HG03066 (cell line): Measurements from ENCODE around the gene PLAGL1.

ENCODE experiments used
- ATAC-seq: cut with Tn5 transposase; IDR thresholded peaks from one replicate; pipeline ENCODE4 v1.9.1; 2021; ENCODE audit warnings: low read depth; ENCODE audit not compliant: unreplicated experiment

Gene PLAGL1

DNA sequence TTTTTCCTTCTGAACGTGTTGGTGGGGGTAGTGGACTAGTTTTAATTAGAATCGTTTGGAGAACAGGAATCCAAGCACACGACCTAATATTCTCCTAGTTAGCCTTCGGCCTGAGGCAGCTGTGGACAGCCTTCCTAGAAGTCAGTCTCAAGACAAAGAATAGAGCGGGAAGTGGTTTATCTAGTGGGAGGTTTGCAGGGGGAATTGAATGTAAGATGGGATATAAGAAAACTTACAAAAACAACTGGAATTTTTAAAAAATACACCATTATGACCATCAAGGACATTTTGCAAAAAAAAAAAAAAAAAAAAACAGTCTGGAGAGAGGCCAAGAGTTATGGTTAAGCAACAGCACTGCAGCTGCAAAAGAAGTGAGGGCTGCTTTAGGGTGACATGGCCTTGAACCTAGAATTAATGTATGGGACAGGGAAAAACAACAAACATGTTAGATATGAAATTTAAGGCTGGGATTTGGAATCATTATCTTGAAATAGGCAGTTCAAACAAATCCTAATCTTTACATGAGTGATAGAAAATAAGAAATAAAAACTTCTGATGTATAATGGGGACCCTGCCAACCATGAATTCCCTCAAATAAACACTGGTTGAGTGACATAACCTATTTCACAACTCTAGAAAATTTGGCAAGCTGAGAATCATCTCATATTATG is 40.2 kb downstream of the PLAGL1 start:
- ATAC-seq: no peak

DNA sequence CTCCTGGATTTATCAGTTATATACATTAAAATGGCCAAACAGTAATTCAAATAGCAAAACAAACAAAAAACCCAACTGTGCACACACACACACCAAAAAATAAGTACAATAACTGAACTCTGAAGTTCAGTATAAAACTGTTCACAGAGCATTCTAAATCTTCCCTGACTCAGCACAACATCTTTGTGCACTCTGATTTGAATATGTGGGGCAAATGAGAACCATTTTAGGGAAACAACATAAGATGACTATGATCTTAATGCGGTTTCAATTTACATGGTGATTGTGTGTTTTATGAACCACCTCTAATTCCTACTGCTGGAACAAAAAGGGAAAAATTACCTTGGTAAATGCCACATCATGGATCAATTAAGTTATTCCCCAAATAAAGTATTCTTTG is 41.7 kb downstream of the PLAGL1 start:
- no peak for ATAC-seq

DNA sequence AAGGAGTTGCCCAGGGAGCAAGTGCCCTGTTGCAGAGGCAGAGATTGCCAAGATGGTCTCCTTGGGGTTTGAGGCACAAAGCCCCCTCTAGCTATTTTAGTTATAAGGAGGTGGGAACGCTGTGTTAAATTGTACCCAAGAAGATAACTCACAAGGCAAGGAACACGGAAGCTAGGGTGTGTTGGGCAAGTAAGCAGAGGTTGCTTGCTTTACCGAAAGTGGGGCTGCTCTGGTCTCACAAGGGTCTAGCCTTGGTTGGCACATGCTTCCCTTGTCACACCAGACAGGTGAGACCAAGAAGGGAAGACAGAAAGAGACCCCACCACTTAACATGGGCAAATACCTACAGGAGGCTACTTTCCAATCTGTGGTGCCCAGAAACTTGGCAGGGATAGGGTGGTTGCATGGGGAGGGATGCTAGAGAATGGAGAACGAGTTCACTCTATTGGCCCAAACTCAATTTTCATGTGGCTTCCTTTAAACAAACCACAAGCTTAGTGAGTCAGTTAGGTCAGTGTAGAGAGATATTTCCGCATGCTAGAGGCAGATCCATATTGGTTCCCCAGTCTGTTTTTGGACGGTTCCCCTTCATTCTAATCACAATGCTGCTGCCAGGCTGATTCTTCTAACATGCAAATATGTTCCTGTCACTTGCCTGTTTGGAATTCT is 42.4 kb downstream of the PLAGL1 start:
- ATAC-seq: no peak

DNA sequence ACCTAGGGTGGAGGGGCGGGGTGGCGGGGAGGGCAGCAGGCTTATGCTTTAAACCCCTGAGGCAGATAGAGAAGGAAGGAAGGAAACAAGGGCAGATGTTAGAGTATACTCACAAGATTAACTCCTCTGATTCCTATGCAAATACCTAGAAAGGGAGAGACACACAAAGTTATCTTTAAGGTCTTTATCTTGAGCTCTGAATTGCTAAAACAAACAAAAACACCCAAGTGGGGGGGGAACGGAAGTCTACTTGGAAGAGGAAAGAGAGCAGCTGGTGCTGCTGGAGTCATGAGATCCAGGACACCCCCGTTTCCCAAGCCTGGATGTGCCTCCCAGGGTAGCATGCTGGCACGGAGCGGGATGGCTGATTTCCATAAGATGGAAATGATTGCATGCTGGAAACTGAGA is 43.4 kb downstream of the PLAGL1 start:
- no peak for ATAC-seq

DNA sequence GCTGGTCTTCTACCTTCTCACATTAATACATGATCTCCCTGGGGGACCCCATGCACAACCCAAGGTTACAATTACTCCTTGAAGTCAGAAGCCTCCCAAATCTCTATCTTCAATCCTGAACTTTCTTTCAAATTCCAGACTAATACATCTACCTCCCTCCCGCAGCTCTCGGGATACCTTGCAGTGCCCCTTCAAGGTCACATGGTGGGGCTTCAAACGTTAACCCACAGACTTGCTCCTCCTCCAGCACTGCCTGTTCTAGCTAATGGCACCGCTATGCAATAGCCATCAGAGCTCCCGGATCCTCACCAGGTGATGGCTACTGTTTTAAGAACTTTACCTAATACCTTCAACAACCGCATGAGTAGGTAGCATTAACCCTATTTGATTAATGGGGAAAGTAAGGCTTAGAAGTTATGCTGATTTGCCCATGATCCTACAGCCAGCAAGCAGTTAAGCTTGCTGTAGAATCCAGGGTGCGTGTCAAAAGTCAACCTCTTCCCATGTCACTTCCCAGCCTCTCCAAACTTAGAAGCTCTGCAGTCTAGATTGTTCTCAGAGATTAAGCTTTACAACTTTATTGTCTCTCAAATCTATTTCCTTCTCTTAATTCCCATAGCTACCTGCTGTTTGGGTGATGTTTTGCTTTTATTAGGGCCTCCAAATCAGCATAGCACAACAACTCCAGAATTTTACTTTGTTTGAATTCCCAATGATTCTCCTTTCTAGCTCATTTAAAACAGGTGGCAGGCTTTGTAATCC is 44.7 kb downstream of the PLAGL1 start:
- no peak for ATAC-seq

- ATAC-seq: no peak
These were observed 45.9 kb downstream of the PLAGL1 start for GRCh38 chr6:143961886-143962878.

DNA sequence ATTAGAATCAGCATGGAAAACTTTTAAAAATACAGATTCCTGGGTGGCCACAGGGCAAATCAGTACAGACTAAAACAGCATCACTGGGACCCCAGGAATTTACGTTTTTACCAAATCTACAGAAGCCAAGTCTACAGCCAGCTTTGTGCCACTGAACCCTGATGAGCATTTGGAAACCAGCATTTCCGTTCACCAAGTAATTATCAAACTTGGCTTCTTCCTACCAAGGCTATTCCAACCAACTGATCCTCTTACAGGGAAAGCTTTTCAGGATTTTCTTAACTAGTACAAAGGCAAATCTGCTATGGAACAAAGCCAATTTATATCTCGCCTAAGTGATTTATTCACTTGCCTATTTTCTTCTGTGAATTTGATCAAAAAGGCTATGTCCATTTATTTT is 47.0 kb downstream of the PLAGL1 start:
- no peak for ATAC-seq

- no peak for ATAC-seq
These were observed 48.1 kb downstream of the PLAGL1 start for GRCh38 chr6:143959927-143960326.

- no peak for ATAC-seq
These were observed 49.1 kb downstream of the PLAGL1 start for GRCh38 chr6:143958839-143959399.

GRCh38 chr6:143957679-143958274 is 50.3 kb downstream of the PLAGL1 start:
- no peak for ATAC-seq

DNA sequence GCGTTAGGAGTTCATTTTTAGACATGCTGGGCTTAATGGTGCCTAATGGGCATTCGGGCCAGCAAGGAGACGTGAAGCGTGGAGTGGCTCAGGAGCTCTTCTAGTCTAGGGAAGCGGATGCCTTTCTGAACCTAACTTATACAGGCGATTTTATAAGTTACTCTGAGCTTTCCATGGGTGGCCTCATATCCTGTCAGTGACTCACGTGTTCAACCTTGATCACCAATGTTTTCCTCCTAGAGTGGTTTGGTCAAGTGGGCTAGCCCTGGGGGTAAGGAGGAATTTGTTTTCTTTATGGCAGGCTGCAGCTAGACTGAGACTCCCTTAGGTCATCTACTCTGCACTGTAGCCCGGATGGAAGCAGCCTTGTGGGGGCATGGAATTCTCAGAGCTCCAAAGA is 52.1 kb downstream of the PLAGL1 start:
- ATAC-seq: no peak

DNA sequence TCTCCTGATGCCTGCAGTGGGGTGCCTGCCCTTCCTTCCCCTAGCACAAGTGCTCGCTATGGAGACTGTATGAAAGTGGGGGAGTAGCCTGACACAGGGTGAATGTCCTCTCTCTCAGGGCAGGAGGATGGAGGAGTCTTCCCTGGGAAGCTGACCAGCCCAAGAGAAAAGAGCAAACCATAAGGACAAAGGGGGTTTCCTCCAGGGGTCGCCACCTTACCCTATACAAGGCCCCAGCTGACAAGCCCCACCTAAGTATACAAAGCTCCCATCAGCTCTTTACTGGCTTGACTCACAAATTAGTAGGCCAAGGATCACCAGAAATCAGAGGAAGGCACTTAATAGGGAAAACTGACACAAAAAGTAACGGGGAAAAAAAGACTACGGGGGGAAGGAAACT is 54.1 kb downstream of the PLAGL1 start:
- no peak for ATAC-seq

DNA sequence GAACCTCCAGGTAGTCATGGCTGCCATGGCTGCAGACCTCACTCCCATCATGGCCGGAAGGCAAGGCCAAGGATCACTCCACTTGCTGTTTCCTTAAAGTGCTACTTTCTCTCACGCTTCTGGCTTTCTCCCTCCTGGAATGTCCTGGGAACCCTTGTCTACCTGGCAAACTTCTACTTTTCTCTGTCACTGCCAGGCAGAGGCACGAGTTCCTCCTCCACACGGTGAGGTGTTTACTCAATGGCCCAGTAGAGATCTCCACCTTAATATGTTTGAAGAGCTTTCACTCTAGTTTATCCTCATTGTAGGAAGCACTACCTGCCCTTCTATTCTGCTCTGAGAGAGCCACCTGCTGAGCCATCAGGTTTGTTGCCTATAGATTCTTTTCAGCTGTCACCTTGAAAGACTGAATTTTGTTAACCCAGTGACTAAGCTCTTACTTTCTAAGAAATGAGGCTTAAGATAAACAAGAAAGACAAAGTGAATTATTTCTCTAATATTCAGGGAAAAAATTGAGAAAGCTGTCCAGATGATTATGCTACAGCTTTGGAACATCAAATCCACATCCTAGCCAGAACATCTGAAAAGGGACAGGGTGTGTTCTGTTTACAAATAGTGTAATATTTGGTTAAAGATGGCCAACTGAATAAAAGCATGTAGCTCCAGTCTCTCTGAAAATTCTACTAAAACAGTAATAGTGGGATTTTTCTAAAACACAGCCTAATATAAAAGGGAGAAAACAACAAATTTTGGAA is 54.9 kb downstream of the PLAGL1 start:
- ATAC-seq: no peak

- no peak for ATAC-seq
These were observed 55.8 kb downstream of the PLAGL1 start for GRCh38 chr6:143952060-143952778.

GRCh38 chr6:143950875-143951274 is 57.2 kb downstream of the PLAGL1 start:
- ATAC-seq: no peak

DNA sequence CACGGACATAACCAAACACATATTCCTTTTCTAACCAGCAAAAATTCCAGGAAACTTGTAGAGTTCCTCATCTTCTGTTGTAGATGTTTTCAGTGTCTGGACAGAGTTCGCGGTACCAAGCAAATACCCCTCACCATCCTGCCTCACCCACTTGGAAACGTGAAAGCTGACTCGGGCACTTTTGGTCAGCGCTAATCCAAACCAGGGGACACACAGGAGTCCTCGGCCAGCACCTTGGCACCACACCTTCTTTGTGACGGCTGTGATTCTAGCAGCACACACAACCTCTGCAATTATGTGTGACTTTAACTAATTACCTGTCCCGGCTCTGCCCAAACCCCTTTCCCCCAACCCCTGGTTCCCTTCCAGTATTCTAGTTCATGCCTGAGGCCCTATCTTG is 58.1 kb downstream of the PLAGL1 start:
- ATAC-seq: no peak

DNA sequence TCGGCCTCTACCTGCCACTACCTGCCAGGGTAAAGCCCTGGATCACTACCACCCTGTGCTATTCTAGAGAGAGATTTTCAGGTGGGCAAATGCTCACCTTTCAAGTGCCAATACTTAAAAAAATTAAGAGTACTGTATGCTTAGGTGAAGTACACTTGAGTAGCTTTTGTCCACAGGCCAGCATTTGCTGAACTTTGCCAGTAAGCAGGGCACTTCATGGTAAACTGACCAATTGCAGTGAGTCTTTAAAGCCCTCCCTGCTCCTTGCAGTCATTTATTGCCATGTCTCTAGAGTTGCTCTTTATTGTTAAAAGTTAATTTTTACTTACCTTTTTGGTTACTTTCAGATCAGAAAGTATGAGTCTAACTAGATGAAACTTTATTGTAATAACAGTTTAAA is 58.5 kb downstream of the PLAGL1 start:
- ATAC-seq: no peak

GRCh38 chr6:143948208-143948607 is 59.9 kb downstream of the PLAGL1 start:
- no peak for ATAC-seq
